H1 (cell line): ENCODE measurements around the gene EVA1C. TPM values are rescaled to one million over a fixed set of nuclear protein-coding genes. Genes with fewer than 3 reads are reported as not detected.

ENCODE experiments used
- CTCF ChIA-PET: fragments of 300-600 bp; sonication (Branson Sonifier 250); formaldehyde crosslinking; loops from one replicate; lab custom pipeline; 2021; ENCODE audit not compliant: partially characterized antibody; lab: Charles Lee
- POLR2A ChIA-PET: fragments of 300-600 bp; sonication (Branson Sonifier 250); formaldehyde crosslinking; loops from one replicate; lab custom pipeline; 2021; ENCODE audit warnings: inconsistent platforms; ENCODE audit not compliant: partially characterized antibody; lab: Charles Lee
- DNase-seq, 2 experiments: peaks; one replicate each; pipeline versions ENCODE4 v3.0.0 to v3.0.0-alpha.2; 2010 to 2022; ENCODE audit warnings: low spot score in 2 of 2, low read depth in 1 of 2, mixed read lengths in 1 of 2
- FAIRE-seq: peaks from 2 replicates; lab custom pipeline; 2011; peaks lifted over from hg19 to GRCh38; lab: Jason Lieb, UNC
- H2AFZ ChIP-seq: 2 replicates; pipeline ENCODE4 v1.8.1; 2012; ENCODE audit warnings: low read length, inconsistent platforms
- H2AK5ac ChIP-seq: 2 replicates; pipeline ENCODE4 v1.6.1; 2013; ENCODE audit warnings: low read depth, low read length
- H2BK120ac ChIP-seq: replicated peaks from 2 replicates; pipeline ENCODE3; 2013; ENCODE audit warnings: low read depth, low read length, inconsistent platforms
- H2BK12ac ChIP-seq: 2 replicates; pipeline ENCODE4 v1.6.1; 2013; ENCODE audit warnings: low read depth, low read length
- H2BK15ac ChIP-seq: 2 replicates; pipeline ENCODE4 v1.6.1; 2013; ENCODE audit warnings: low read length
- H2BK20ac ChIP-seq: 2 replicates; pipeline ENCODE4 v1.6.1; 2013; ENCODE audit warnings: low read length
- H2BK5ac ChIP-seq: 2 replicates; pipeline ENCODE4 v1.6.1; 2013; ENCODE audit warnings: low read depth, low read length
- H3K14ac ChIP-seq: 2 replicates; pipeline ENCODE4 v1.6.1; 2013; ENCODE audit warnings: inconsistent platforms; ENCODE audit not compliant: insufficient read length
- H3K18ac ChIP-seq: 2 replicates; pipeline ENCODE4 v1.6.1; 2013; ENCODE audit warnings: low read length; ENCODE audit errors: extremely low read depth
- H3K23ac ChIP-seq: 2 replicates; pipeline ENCODE4 v1.6.1; 2013; ENCODE audit warnings: inconsistent platforms; ENCODE audit not compliant: insufficient read length
- H3K23me2 ChIP-seq: 2 replicates; pipeline ENCODE4 v1.6.1; 2013; ENCODE audit warnings: low read depth, low read length
- H3K27ac ChIP-seq: 2 replicates; pipeline ENCODE4 v1.6.1; 2011; ENCODE audit warnings: low read depth, low read length, inconsistent platforms
- H3K27me3 ChIP-seq, 4 experiments: replicated peaks in 1 of 4; 1 replicate in 1 of 4; 2 replicates in 3 of 4; pipeline versions ENCODE4 v1.6.1 to v1.8.1; 2011 to 2013; ENCODE audit warnings: low read length in 3 of 4, mild to moderate bottlenecking in 3 of 4, inconsistent platforms in 2 of 4, mixed read lengths in 2 of 4, moderate library complexity in 1 of 4; ENCODE audit not compliant: control insufficient read depth in 3 of 4, insufficient read depth in 3 of 4; ENCODE audit errors: extremely low read depth in 1 of 4
- H3K36me3 ChIP-seq, 4 experiments: 2 replicates each; pipeline versions ENCODE4 v1.6.1 to v1.8.1; 2011 to 2013; ENCODE audit warnings: mild to moderate bottlenecking in 4 of 4, low read length in 3 of 4, moderate library complexity in 2 of 4, control low read depth in 1 of 4, inconsistent platforms in 1 of 4; ENCODE audit not compliant: insufficient read depth in 4 of 4, control insufficient read depth in 2 of 4
- H3K4ac ChIP-seq: replicated peaks from 2 replicates; pipeline ENCODE3; 2013; ENCODE audit warnings: low read length, low read depth, mixed read lengths, inconsistent platforms; ENCODE audit not compliant: insufficient read length
- H3K4me1 ChIP-seq, 4 experiments: replicated peaks in 1 of 4; 1 replicate in 1 of 4; 2 replicates in 3 of 4; pipeline versions ENCODE4 v1.6.1 to v1.8.1; 2011 to 2013; ENCODE audit warnings: low read length in 3 of 4, inconsistent platforms in 2 of 4, mixed read lengths in 1 of 4; ENCODE audit not compliant: insufficient read depth in 4 of 4, control insufficient read depth in 3 of 4
- H3K4me2 ChIP-seq, 2 experiments: 2 replicates each; pipeline versions ENCODE4 v1.6.1 to v1.8.1; 2011 to 2013; ENCODE audit warnings: low read depth in 2 of 2, low read length in 2 of 2, control low read depth in 1 of 2, inconsistent platforms in 1 of 2, mild to moderate bottlenecking in 1 of 2; ENCODE audit not compliant: insufficient read depth in 1 of 2
- H3K4me3 ChIP-seq, 4 experiments: fragments of 200-600, 300-600 bp in 1 of 4; sonication (generic), shearing (Covaris generic), sonication (Bioruptor Twin) in 1 of 4; 2 replicates each; pipeline versions ENCODE4 v1.5.1 to v1.8.1; 2011 to 2016; ENCODE audit warnings: low read length in 4 of 4, low read depth in 3 of 4, control low read depth in 2 of 4, inconsistent platforms in 2 of 4, mild to moderate bottlenecking in 2 of 4, mixed read lengths in 1 of 4, moderate library complexity in 1 of 4; ENCODE audit not compliant: insufficient read depth in 2 of 4; ENCODE audit errors: extremely low read depth in 1 of 4
- H3K56ac ChIP-seq: replicated peaks from 2 replicates; pipeline ENCODE3; 2013; ENCODE audit warnings: low read depth, mild to moderate bottlenecking, mixed read lengths, low read length, inconsistent platforms; ENCODE audit not compliant: insufficient read length
- H3K79me1 ChIP-seq: 2 replicates; pipeline ENCODE4 v1.6.1; 2013; ENCODE audit warnings: low read depth, low read length, control low read depth
- H3K79me2 ChIP-seq, 2 experiments: 2 replicates each; pipeline versions ENCODE4 v1.6.1 to v1.8.1; 2012 to 2013; ENCODE audit warnings: low read length in 2 of 2, mild to moderate bottlenecking in 2 of 2, inconsistent platforms in 1 of 2; ENCODE audit not compliant: insufficient read depth in 2 of 2, control insufficient read depth in 1 of 2
- H3K9ac ChIP-seq, 4 experiments: replicated peaks in 1 of 4; 1 replicate in 1 of 4; 2 replicates in 3 of 4; pipeline versions ENCODE4 v1.6.1 to v1.8.1; 2011 to 2013; ENCODE audit warnings: low read depth in 3 of 4, low read length in 3 of 4, control low read depth in 2 of 4, mild to moderate bottlenecking in 2 of 4, moderate library complexity in 2 of 4, inconsistent platforms in 1 of 4; ENCODE audit errors: extremely low read depth in 1 of 4
- H3K9me3 ChIP-seq, 2 experiments: 2 replicates each; pipeline versions ENCODE4 v1.6.1 to v1.8.1; 2012 to 2013; ENCODE audit warnings: mild to moderate bottlenecking in 2 of 2, moderate library complexity in 2 of 2, control low read depth in 1 of 2, inconsistent platforms in 1 of 2, low read depth in 1 of 2, low read length in 1 of 2, mixed read lengths in 1 of 2; ENCODE audit not compliant: insufficient read depth in 2 of 2
- H4K20me1 ChIP-seq, 2 experiments: replicated peaks in 1 of 2; 2 replicates each; pipeline versions ENCODE3 to v1.8.1; 2011 to 2013; ENCODE audit warnings: inconsistent platforms in 2 of 2, low read length in 2 of 2, mild to moderate bottlenecking in 1 of 2; ENCODE audit not compliant: insufficient read depth in 2 of 2, control insufficient read depth in 1 of 2
- H4K5ac ChIP-seq: 2 replicates; pipeline ENCODE4 v1.6.1; 2013; ENCODE audit warnings: low read length, low read depth, mixed read lengths, inconsistent platforms; ENCODE audit not compliant: insufficient read length
- H4K8ac ChIP-seq: 2 replicates; pipeline ENCODE4 v1.8.0; 2013; ENCODE audit warnings: mild to moderate bottlenecking, moderate library complexity, low read length, inconsistent platforms; ENCODE audit not compliant: insufficient read depth; ENCODE audit errors: extremely low read depth
- H4K91ac ChIP-seq: replicated peaks from 2 replicates; pipeline ENCODE3; 2013; ENCODE audit warnings: low read length, mixed read lengths, inconsistent platforms; ENCODE audit not compliant: insufficient read length
- E2F6 ChIP-seq: IDR thresholded peaks from 2 replicates; pipeline ENCODE4 v1.6.1; 2012; ENCODE audit warnings: inconsistent platforms
- EGR1 ChIP-seq: IDR thresholded peaks from 2 replicates; pipeline ENCODE4 v1.6.1; 2011; ENCODE audit warnings: low read depth, low read length, borderline replicate concordance
- PHF8 ChIP-seq: fragments of 200-600 bp; sonication (generic); conservative IDR thresholded peaks from 2 replicates; pipeline ENCODE4 v1.7.1; 2012; ENCODE audit warnings: low read depth, mild to moderate bottlenecking, inconsistent platforms, low read length, moderate library complexity
- POLR2AphosphoS5 ChIP-seq: IDR thresholded peaks from 2 replicates; pipeline ENCODE4 v1.6.1; 2011; ENCODE audit warnings: low read depth, low read length
- POU5F1 ChIP-seq: IDR thresholded peaks from 2 replicates; pipeline ENCODE4 v1.6.1; 2011; ENCODE audit warnings: low read depth, mild to moderate bottlenecking, low read length, moderate library complexity
- SAP30 ChIP-seq: fragments of 300-600 bp; sonication (generic); IDR thresholded peaks from 2 replicates; pipeline ENCODE4 v1.7.1; 2012; ENCODE audit warnings: low read length, moderate library complexity, mild to moderate bottlenecking, inconsistent platforms; ENCODE audit not compliant: insufficient read depth, insufficient replicate concordance
- SP1 ChIP-seq: IDR thresholded peaks from 2 replicates; pipeline ENCODE4 v1.6.1; 2011; ENCODE audit warnings: low read depth, low read length
- TAF7 ChIP-seq: optimal IDR thresholded peaks from 2 replicates; pipeline ENCODE3; 2011; ENCODE audit warnings: low read depth, mild to moderate bottlenecking, inconsistent platforms, low read length, moderate library complexity, borderline replicate concordance
- TCF12 ChIP-seq: IDR thresholded peaks from 2 replicates; pipeline ENCODE4 v1.6.1; 2011; ENCODE audit warnings: low read depth, mild to moderate bottlenecking, low read length
- WGBS, 2 experiments: shearing (Covaris generic) in 1 of 2; methylation state at CpG; one replicate each; pipeline versions ENCODE4 v1.1.6 to v1.1.7; 2013 to 2015; ENCODE audit warnings: low lambda C conversion rate in 2 of 2, mixed read lengths in 2 of 2, inconsistent platforms in 1 of 2, low coverage in 1 of 2, missing lambda C conversion rate in 1 of 2; ENCODE audit not compliant: insufficient replicate concordance in 2 of 2, insufficient coverage in 1 of 2, insufficient read length in 1 of 2; ENCODE audit errors: extremely low coverage in 1 of 2, missing lambda C conversion rate in 1 of 2; 5-methylcytosine and 5-hydroxymethylcytosine counted together
- polyA plus RNA-seq, 7 experiments: library from polyadenylated mRNA; depleted of rRNA in 3 of 7; stranded (reverse) in 5 of 7; unstranded in 2 of 7; fragments of >200 nt in 5 of 7; fragments of 200-250 nt in 2 of 7; gene quantifications; 1 replicate in 5 of 7; 2 replicates in 1 of 7; 4 replicates in 1 of 7; pipeline versions ENCODE4 v1.2.1 to v1.2.3, GENCODE V29; 2011 to 2013; ENCODE audit warnings: missing spikeins in 2 of 7, mixed read lengths in 2 of 7
- total RNA-seq: library from RNA; stranded (reverse); fragmentation: NEBNext Ultra II Directional; extraction: Animal tissue kit (Norgen Biotek cat#: 25700); gene quantifications from 2 replicates; pipeline ENCODE4 v1.2.1, GENCODE V29; 2021

The EVA1C gene
- total and polyA plus RNA-seq, 2 of the 8 experiments (the other 6 are each of a cell fraction or from before 2014, with no cell fraction given): 2.6 to 3.6 TPM

GRCh38 chr21:32459972-32460371, 47.5 kb downstream of the EVA1C start:
- Histone ChIP-seq H4K91ac (no peak overlapping the region), H4K20me1 (no peaks in the 10 kb centered on the region), H3K79me2 (no peaks in the 10 kb centered on the region), H3K27me3 (no peaks in the 10 kb centered on the region), H4K8ac (no peak overlapping the region), H4K5ac (no peak overlapping the region), H2BK5ac (no peak overlapping the region), H3K23ac (no peak overlapping the region), H3K56ac (no peak overlapping the region), H3K9me3 (peaks cover 0 to 3% of the 10 kb centered on the region in 2 experiments; a peak in 2 of 4 replicates), H2BK15ac (no peak overlapping the region), H3K4me3 (no peak overlapping the region), H3K36me3 (no peaks in the 10 kb centered on the region; a peak in 1 of 8 replicates), H3K14ac (no peak overlapping the region), H3K4ac (no peak overlapping the region), H2BK12ac (no peak overlapping the region), H2AK5ac (no peak overlapping the region), H3K79me1 (no peaks in the 10 kb centered on the region), H2BK20ac (no peak overlapping the region), H3K4me2 (no peak overlapping the region), H3K23me2 (no peaks in the 10 kb centered on the region), H3K9ac (no peak overlapping the region), H3K27ac (no peak overlapping the region), H3K18ac (no peak overlapping the region), H2AFZ (no peak overlapping the region), H2BK120ac (no peak overlapping the region), H3K4me1 (peaks cover 0 to 3% (median 1%) of the 10 kb centered on the region in 4 experiments; a peak in 1 of 7 replicates)
- TF ChIP-seq POU5F1 (no peak), SP1 (no peak), TCF12 (no peak), TAF7 (no peak), POLR2AphosphoS5 (no peak), PHF8 (no peak), EGR1 (no peak), E2F6 (no peak), SAP30 (no peak)
- ChIA-PET POLR2A (no interaction called here), CTCF (interaction anchor here (2.2 kb wide), 1 partner anchor 9 kb away, joined by 4 read pairs; no protein-coding TSS in a partner anchor)
- 87% methylated on average over 5 of the region's 5 CpGs; no CpG with 5 or more reads in 1 of the 2 experiments for WGBS, 2 experiments
- FAIRE-seq (no peak), DNase-seq (no peak)
